MM.1S (cell line): ENCODE measurements around the gene UBC.

Source experiments
- CTCF ChIP-seq: fragments of 300-600 bp; sonication (generic); IDR thresholded peaks from 2 replicates; pipeline ENCODE4 v1.5.1; 2016; ENCODE audit warnings: antibody characterized with exemption, low read length, mixed read lengths
- EZH2 ChIP-seq: fragments of 300-600 bp; sonication (generic); optimal IDR thresholded peaks from 2 replicates; pipeline ENCODE3; 2017; ENCODE audit warnings: low read depth, mild to moderate bottlenecking, antibody characterized with exemption, low read length, mixed read lengths
- EZH2phosphoT487 ChIP-seq: fragments of 300-600 bp; sonication (generic); IDR thresholded peaks from 2 replicates; pipeline ENCODE4 v1.6.1; 2018; ENCODE audit warnings: antibody characterized with exemption, low read length

- TF ChIP-seq CTCF: no peak
- TF ChIP-seq EZH2phosphoT487: no peak
- no peak for TF ChIP-seq EZH2
Measured at GRCh38 chr12:124949779-124950728, 35.6 kb upstream of the UBC start.
